ENCODE measurements around the gene GLOD4. TPM values are rescaled to one million over a fixed set of nuclear protein-coding genes. Genes with fewer than 3 reads are reported as not detected.
"Not testable (repeated sequence)": the region's sequence is repeated elsewhere in the genome, so short reads cannot be mapped to it uniquely, and the experiment has no call there.

GLOD4 gene, protein sequence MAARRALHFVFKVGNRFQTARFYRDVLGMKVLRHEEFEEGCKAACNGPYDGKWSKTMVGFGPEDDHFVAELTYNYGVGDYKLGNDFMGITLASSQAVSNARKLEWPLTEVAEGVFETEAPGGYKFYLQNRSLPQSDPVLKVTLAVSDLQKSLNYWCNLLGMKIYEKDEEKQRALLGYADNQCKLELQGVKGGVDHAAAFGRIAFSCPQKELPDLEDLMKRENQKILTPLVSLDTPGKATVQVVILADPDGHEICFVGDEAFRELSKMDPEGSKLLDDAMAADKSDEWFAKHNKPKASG
- 59.4 TPM for total RNA-seq

DNA sequence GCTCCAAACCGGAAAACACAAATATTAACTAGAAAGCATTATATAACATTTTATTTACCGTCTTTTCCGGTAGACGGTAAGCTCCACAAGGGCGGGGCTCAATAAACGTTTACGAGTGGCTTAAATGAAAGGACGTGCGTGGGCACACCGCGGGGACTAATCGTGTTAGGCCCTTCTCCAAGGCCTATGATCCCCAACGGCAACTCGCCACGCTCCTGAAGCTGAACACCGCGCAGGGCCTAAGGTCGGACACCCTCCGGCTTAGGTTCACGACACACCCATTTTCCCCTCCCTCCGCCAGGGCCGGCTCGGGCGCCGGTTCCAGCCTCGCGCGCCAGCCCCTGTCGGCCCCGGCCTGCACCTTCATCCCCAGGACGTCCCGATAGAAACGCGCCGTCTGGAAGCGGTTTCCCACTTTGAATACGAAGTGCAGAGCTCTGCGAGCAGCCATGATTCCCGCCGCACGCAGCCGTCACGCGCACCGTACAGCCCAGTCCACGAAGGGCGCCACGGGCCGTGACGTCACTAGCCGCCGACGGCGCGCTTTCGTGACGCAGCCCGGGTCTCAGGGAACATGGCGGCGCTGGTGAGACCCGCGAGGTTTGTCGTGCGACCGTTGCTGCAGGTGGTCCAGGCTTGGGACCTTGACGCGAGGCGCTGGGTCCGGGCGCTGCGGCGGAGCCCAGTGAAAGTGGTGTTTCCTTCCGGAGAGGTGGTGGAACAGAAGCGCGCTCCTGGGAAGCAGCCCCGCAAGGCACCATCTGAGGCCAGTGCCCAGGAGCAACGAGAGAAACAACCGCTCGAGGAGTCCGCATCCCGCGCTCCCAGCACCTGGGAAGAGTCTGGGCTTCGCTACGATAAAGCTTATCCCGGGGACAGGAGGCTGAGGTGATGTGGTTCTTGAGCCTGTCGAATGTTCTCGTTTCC, at the start of gene GLOD4, which contains the start of gene MRM3:
Gene GLOD4 (minus strand): TSS at position 476 of the 927 bp plus-strand sequence. CDS start 25 bp downstream, at position 451.
Gene MRM3 (plus strand): TSS at position 549 of the 927 bp plus-strand sequence. CDS start 26 bp downstream, at position 575.
- peak; percentile 96 for DNase-seq (ENCODE audit: low spot score)

DNA sequence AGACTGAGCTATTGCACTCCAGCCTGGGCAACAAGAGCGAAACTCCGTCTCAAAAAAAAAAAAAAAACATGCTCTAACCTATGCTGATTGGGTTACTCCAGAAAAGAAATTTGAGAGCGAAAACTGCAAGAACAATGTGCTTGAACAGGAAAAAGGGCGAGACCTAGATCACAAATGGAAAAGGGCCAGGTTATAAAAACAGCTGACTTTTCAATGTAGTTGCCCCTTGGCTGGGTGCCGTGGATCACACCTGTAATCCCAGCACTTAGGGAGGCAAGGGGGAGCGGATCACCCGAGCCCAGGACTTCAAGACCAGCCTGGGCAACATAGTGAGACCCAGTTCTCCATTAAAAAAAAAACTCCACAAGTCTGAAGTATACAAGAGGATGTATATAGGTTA, 48.9 kb upstream of the GLOD4 start:
- DNase-seq (ENCODE audit: low spot score), result no peak

DNA sequence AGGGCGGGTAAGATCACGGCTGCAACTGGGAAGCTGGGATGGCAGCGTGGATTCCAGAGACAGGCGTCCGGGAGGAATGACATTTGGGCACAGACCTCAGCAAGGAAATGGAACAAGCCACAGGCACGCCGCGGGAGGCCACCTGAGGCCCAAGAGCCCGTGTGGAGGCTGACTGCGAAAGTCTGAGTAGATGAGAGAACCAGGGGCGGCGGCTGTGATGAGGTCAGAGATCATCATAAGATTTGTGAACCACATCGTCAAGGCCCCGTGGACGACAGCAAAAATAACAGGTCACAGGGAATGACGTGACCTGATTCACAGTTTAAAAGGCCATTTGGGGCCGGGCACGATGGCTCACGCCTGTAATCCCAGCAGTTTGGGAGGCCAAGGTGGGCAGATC, 48.3 kb upstream of the GLOD4 start:
- no peak for DNase-seq (ENCODE audit: low spot score)

DNA sequence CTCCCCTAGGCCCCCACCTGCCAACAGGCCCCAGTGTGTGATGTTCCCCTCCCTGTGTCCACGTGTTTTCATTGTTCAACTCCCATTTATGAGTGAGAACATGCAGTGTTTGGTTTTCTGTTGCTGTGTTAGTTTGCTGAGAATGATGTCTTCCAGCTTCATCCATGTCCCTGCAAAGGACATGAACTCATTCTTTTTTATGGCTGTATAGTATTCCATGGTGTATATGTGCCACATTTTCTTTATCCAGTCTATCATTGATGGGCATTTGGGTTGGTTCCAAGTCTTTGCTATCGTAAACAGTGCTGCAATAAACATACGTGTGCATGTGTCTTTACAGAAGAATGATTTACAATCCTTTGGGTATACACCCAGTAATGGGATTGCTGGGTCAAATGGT, 47.5 kb upstream of the GLOD4 start:
- DNase-seq (ENCODE audit: low spot score), result not testable (repeated sequence)

DNA sequence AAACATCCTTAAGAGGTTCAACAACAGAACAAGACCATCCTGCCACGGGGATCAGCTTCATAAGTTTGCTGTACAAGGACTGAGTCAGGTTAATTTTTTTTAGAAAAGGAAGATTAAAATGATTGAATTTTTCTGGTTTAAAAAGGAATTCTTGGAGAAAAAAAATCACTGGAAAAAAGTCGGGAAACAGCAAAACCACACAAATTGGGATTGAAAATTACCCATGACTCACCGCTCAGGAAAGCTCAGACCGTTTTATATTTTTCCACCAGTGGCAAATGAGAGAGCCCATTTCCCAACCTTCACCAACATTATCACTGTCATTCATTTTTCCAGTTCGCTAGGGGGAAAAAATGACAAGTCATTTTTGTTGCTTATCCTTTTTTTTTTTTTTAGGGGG, 46.7 kb upstream of the GLOD4 start:
- no peak for DNase-seq (ENCODE audit: low spot score)

DNA sequence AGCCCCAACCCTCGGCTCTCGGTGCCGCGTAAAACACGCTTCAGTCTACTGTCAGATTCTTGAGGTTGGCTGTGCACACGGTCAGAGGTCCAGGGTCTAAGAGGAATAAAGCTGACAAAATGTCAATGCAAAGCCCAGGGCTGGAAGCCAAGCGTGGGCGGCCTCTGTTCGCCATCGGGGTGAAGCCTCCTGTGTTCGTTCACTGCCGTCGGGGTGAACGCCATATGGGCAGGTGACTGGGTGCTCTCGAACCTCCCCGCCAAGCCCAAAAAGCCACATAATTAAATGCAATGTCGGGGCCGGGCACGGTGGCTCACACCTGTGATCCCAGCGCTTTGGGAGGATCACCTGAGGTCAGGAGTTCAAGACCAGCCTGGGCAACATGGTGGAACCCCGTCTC, 44.7 kb upstream of the GLOD4 start:
- no peak for DNase-seq (ENCODE audit: low spot score)

DNA sequence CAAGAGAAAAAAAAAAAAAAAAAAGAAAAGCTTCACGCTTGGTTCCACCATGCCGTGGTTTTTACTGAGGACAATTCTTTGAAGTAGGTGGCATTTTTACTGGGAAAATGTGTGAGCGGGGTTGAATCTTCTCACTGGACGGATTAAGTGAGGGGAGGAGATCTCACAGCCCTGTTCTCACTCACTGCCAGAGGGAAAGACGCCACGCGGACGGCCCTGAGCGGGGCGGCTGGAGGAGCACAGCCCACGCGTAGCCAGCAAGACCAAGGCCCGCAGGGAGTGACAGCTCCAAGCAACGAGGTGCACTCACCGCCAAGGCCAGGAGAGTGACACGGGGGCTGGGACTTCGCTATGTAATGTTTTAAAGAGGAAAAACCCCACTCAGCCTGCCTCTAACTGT, 43.1 kb upstream of the GLOD4 start:
- DNase-seq (ENCODE audit: low spot score), result no peak

DNA sequence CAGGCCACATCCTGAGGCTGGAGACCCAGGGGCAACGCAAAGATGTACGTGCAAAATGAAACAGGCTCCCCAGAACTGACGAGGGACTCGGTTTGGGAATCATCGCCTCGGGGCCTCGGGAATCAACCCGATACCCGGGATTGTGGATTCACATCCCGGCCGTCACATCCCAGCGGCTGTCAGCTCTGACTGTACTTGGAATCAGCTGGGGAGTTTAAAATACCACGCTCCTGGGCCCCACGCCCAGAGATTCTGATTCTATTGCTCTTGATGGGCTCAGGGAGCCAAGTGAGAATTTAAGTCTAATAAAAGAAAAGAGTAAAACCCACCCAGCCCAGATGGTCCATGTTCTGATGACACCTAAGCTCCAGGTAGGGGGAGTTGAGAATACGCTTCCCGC, 42.3 kb upstream of the GLOD4 start:
- no peak for DNase-seq (ENCODE audit: low spot score)

DNA sequence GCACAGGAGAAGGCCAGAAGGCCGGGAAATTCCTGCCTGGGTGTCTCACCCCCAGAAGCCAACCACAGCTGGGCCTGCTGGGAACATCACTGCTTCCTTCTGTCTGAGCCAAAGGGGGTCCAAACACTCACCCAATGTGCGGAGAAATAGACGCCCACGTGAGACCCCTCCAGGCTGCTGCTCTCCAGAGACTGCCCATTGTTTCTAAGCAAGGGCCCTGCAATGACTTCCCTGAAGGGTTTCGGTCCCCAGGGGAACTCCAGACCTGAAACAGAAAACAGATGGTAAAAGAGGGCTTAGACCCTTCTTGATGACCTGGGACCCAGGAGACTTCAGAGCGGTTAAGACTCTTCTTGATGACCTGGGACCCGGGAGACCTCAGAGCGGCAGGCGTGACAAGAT, 41.4 kb upstream of the GLOD4 start:
- no peak for DNase-seq (ENCODE audit: low spot score)

DNA sequence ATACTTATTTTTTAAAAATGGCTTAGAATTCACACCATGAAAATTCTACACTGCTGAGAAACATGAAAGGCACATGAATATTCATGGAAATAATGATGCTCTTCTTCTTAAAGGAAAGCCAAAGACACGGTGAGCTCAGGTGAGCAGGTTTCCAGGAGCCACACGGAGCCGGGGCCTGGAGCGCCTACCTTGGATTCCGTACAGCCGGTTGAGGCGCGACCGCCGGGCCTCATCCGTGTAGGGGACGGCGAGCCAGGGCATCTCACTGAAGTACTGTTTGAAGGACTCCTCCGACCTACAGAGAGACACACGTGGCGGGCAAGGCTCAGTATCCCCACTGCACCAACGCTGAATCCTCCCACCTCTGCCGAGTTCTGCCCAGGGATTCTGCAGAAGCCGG, 37.2 kb upstream of the GLOD4 start:
- DNase-seq (ENCODE audit: low spot score), result no peak

DNA sequence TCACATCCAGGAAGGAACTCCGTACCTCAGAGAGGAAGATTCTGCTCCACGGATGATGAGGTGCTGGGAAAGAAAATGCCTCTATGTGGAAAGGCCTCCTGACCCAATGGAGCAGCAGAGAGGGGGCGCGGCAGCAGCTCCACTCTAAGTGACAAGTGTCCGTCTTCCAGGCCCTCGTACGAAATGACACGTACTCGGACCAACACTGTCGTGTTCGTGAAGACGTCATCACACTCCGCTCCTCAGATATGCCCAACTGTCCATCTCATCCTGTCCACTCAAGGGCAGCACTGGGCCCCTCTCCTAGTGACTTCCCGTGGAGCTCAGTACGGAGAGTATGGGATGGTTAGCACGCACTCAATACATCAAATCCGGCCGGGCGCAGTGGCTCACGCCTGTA, 32.3 kb upstream of the GLOD4 start:
- no peak for DNase-seq (ENCODE audit: low spot score)

DNA sequence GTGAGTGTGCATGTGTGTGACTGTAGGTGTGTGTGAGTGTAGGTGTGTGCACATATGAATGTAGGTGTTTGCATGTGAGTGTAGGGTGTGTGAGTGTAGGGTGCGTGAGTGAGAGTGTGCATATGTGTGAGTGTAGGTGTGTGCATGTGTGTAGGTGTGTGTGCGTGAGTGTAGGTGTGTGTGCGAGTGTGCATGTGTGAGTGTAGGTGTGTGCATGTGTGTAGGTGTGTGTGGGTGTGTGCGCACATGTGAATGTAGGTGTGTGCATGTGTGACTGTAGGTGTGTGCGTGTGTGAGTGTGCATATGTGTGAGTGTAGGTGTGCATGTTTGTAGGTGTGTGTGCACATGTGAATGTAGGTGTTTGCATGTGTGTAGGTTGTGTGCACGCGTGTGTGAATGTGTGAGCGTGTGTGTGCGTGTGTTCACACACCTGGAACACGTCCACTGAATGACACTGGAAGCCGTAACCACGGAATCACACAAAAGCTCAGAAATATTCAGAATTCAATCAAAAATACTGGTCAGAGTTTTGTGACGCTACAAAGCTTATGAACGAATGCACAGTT, 30.6 kb upstream of the GLOD4 start:
- DNase-seq (ENCODE audit: low spot score), result no peak

DNA sequence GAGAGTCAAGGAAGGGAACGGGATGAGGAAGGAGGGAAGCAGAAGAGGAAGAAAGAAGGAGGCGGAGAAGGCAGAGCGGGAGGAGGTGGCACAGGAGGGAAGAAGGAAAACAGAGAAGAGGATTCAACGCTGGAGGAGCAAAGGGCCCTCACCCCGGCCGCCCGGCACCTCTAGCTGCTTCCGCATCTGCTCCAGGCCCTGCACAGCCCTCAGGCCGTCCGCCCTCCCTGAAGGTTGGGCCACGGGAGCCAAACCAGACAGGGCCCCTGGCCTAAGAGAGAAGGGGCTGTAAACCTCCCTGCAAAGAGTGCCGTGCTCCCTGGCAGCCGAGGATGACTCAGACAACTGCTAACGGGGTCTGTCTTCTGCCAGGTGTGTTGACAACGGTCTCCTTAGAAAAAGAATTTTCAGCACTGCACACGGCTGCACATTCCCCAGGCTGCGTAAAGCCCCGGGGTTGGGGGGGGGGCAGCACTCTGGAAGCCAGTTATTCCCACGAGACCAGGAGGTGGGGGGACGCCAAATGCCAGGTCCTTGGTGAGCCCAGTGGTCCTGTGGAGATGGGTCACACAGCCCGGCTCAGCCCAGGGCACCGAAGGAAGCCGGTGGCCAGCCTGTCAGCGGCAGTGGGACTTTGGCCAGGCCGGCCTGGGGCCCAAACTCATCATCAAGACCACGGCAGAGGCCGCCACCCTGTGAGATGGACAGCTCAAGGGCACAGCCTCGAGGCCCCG, 29.1 kb upstream of the GLOD4 start:
- DNase-seq (ENCODE audit: low spot score), result no peak

DNA sequence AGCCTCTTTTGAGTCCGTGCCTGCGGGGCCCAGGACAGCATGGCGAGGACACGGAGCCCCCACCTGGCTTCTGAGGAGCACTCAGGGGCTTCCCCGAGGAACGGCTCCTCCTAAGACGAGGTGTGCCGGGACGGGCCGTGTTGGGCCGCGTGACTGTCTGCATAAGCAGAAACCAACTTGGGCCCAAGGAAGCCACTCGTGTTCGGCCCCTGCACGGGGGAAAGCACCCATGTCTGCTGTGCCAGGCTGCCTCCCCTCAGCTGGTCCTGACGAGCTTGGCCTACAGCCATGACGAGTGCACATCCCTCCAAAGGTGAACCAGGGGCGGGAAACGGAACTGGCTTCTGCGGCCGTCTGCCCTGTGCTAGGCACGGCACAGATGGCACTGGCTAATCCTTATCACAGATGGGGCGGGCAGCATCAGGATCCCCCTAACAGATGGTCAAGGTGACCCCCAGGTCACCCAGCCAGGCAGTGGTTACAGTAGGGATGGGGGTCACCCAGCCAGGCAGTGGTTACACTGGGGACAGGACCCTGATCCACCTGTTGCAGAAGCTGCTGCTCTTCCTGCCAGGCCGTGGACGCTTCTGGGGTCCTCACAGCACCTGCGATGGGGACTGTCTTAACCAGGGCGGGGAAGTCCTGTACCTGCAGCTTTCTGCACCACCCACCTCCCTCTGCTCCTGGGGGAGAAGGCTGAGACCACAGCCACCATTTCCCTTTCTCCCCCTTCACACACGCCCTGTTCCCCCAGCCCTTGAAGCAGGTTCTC, 25.6 kb upstream of the GLOD4 start:
- DNase-seq (ENCODE audit: low spot score), result no peak

DNA sequence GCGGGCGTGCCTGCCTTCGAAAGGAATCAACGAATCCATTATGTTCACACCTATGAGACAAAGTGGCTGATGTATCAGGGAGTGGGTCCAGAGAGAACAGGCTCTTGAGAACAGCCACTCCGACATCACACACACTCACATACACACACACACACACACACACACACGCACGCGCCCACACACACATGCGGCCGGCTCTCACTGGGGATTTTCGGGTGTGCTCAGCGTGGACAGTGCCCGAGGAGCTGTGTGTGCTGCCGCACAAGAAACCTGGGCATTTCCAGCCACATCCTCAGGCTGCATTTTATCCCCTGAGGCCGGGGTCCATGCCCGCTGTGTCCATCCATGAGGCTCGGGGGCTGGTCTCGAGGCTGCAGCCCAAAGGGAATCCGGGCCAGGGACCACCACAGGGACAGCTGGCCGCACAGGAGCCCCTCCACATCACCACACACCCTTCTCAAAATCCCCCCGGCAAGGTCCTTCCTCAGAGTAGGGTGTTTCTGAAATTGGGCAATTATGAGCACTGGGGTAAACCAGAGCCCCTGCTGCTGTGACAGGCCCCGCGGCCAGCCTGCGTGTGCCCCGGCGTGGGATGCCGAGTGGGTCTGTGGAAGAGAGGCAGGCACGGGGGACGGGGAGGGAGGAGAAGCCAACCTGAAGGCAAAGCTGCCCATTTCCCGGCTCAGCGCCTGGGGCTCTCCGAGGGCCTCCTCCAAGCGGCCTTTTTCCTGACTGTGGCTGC, 24.9 kb upstream of the GLOD4 start:
- no peak for DNase-seq (ENCODE audit: low spot score)

DNA sequence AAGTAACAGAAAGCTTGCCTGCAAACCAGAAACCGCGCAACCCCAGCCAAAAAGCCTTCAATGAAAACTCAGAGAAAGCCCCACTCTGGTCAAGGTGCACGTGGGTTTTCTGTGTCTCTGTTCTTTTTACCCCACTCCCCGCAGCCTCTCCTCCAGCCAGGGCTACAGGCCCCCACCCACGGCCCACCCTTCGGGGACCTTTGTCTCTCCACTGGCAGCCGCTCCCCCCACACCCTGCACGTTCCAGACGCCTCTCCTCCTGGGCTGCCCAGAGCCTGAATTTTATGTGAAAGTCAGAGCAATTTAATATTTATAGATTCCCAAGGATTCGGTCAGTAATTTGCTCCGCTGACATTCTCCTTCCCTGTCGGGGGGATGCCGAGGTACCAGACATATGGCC, 24.3 kb upstream of the GLOD4 start:
- DNase-seq (ENCODE audit: low spot score), result no peak

DNA sequence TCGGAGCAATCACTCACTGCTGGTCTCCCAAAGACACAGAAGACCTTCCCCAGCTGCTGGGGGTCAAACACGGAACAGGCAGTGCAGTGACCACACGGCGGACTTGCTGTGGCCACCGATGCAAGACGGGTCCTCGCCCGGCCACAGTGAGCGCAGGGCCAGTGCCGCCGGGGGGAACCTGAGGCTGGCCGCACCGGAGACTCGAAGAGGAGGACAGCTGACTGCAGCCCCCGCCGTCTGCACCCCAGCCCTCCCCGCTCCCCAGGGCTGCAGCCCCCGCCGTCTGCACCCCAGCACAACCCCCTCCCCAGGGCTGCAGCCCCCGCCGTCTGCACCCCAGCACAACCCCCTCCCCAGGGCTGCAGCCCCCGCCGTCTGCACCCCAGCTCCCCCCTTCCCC, 23.8 kb upstream of the GLOD4 start:
- not testable (repeated sequence) for DNase-seq (ENCODE audit: low spot score)

DNA sequence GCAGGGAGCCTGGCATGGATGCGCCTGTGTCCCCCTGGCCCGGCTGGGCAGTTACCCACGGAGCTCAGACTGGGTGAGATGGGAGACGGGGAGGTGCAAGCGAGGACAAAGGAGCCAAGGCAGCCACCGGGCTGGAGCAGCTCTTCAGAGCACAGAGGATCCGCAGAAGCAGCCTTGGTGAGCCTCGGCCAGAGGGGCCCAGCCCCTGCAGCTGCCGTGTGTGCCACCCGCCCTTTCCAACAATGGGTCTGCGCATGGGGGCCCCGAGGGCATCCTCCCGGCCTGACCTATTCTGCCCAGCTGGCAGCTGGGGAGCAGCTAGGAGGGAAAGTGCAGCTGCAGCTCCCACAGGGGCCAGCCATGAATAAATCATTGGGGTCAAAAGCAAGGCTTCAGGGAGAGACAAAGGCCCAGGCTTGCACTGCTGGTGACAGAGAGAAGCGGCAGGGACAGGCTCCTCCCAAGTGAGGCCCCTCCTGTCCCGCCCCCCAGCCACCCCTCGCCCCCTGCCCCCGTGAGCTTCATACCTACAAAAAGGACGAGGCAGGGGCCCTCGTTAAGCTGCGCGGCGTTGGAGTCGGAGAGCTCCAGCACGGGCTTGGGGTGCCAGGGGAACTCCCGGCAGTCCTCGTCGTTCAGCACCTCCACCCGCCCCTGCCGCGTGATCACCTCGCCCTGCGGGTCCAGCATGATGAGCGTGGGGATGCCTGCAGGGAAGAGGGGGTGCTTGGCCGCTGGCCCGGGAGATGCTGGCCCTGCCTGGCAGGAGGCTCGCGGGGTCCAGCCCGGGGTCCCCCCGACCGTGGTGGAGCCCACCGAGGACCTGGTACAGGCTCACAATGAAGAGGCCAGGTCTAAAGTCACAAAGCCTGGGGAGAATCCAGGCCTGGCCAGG, 22.7 kb upstream of the GLOD4 start:
- no peak for DNase-seq (ENCODE audit: low spot score)

Data from mucosa of gallbladder (tissue), 1 donor.